Fibroblast of peridontal ligament (primary cell): ENCODE data around the gene NUP214.
"Not testable (repeated sequence)": the region's sequence is repeated elsewhere in the genome, so short reads cannot be mapped to it uniquely, and the experiment has no call there.

Experiments
- DNase-seq: peaks from one replicate; pipeline ENCODE4 v3.0.0-alpha.2; 2010; ENCODE audit errors: extremely low read depth

Gene NUP214

DNA sequence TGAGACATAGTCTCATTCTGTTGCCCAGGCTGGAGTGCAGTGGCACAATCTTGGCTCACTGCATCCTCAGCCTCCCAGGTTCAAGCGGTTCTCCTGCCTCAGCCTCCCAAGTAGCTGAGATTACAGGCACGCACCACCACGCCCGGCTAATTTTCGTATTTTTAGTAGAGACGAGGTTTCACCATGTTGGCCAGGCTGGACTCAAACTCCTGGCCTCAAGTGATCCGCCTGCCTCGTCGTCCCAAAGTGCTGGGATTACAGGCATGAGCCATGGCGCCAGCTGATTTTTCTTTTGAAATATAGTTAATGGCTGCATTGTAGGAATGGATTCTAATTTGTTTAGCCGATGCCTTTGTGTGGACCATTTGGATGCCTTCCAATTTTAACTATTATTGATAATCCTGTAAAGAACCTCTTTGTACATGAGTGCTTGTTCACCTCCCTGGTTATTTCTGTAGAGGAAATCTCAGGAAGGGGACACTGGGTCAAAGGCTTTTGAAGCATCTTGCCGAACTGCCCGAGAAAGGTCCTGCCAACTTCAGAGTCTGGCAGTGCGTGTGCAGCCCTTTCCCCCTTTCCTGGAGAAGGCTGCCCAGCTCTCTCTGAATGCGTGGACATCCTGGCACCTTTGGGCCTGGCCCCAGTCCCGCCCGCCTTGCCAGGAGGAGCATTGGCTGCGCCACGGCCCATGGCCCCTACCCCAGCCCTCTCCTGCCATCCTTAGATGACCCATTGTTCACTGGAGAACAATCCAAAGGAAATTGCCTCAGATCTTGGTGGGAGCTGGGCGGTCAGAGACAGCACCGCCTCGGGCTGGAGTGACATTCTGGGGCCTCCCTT, 8.9 kb upstream of the NUP214 start:
- DNase-seq: no peak

DNA sequence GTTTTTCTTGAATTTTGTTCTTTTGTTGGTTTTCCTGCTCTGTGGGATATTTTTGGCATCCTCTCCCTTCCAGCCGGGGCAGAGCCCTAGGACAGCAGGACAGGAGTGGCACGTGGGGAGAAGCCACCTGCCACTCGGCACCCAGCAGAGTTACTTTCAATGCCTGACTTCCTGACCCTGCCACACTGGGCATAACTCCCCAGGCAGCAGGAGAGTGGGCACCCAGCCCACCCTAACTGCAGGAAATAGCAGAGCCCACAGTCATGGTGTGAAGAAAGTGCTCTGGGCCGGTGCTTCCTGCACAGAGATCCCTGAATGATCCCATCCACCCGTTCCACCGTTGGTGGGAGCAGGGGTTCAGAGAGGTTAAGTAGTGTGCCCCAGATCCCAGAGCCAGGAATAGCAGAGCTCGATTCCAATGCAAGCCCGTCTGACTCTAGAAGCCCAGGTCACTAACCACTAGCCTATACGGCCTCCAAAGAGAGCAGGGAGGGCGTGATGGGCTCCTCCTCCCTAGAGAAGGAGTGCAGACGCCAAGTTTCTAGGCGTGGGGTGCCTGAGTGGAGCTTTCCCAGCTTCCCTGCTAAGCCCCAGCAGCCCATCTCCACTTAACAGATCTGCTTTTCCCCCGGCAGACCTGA, 8.1 kb upstream of the NUP214 start:
- no peak for DNase-seq

DNA sequence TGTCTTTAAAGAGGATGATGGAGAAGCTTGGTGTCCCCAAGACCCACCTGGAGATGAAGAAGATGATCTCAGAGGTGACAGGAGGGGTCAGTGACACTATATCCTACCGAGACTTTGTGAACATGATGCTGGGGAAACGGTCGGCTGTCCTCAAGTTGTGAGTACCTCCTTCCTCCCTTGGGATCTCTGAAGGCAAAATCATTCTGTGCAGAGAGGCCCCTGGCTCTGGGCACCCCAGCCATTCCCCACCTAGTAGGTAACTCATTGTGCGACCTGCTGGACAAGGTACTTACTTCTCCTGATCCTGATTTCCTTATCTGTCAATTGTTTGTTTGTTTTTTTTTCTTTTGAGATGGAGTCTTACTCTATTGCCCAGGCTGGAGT, 7.6 kb upstream of the NUP214 start:
- no peak for DNase-seq

DNA sequence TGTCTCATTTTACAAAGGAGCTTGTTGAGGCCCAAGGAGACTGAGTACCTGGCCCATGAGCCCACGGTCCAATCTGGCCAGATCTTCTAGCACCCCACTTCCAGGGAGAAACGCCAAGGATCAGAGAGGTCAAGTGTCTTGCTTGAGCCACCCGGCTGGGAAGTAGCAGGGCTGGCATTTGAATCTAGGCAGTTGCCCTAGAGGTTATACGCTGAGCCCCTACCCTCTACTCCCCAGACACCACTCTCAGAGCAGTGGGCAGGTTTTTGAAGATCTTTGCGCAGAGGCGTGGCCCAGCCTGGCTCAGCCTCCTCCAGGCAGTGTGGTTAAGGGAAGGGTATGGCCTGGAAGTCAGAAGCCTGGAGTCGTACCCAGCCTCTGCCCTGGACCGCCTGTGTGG, 5.8 kb upstream of the NUP214 start:
- no peak for DNase-seq

DNA sequence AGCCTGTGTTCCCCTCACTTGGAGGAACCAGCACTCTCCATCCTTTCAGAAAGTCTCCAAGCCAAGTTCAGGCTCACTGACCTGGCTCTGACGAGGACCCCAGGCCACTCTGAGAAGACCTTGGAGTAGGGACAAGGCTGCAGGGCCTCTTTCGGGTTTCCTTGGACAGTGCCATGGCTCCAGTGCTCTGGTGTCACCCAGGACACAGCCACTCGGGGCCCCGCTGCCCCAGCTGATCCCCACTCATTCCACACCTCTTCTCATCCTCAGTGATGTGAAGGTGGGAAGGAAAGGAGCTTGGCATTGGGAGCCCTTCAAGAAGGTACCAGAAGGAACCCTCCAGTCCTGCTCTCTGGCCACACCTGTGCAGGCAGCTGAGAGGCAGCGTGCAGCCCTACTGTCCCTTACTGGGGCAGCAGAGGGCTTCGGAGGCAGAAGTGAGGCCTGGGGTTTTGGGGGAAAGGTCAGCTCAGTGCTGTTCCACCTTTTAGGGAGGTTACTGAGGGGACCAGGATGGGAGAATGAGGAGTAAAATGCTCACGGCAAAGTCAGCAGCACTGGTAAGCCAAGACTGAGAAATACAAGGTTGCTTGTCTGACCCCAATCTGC, 4.7 kb upstream of the NUP214 start:
- DNase-seq: no peak

DNA sequence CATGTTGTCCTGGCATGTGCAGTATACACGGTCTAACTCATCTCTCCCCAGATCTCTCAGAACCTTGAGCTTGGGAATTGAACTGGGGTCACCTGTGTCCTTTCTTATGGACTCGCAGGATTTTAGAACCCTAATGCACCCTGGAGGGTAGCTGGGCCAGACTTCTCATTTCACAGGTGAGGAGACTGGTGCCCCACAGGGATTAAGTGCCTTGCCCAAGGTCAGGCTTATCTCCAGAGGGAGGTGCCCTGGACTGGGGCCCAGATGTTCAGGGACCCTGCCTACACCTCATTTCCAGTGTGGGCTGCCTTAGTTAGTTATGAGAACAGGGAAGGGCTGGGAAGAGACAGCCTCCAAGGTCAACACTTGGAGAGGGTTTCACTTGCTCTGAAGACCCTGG, 4.0 kb upstream of the NUP214 start:
- DNase-seq: no peak

DNA sequence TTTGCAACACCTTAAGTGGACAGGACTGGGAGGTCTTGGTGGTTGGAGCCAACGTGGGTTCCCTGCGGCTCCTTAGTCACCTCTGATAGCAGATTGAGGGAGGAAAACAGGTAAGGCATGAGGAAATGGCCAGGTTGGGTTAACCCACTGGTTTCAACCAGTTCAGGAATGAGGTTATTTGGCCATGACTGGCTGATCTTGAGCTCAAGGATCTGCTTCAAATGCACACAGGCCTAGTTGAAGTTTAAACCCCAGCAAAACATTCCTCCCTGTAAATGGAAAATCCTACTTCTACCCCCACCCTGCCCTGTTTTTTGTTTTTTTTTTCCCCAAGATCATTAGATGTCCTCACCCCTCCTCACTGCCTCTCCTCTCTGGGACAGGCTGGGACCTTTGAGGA, 3.2 kb upstream of the NUP214 start:
- no peak for DNase-seq

DNA sequence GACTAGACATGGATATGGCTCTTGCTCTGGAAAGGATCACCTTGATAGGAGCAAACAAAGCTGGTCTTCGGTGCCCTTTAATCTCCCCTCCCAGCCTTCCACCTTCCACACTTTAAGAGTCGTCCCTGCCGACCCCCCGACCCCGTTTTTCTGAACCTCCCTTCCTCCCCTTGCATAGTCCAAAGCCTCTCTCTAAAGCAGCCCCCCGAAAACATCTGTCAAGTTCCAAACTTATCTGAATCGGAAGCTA, 423 bp upstream of the NUP214 start:
- no peak for DNase-seq

DNA sequence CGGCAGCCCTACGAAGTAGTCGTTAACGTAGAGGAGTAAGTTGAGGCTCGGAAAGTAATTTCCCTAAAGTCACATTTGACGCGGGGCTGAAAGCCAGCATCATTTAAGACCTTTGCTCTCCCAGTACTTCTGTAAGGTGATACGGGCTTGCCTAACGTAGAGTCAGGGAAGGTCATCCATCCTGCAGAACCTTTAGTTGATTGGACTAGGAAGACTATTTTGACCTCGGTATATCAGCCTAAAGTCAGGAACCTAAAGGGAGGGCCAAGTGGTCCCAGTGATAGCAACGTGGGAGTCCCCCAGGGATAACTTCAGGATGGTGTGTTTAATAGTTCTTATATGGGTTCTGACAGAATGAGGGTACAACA, 657 bp downstream of the NUP214 start:
- DNase-seq: no peak

DNA sequence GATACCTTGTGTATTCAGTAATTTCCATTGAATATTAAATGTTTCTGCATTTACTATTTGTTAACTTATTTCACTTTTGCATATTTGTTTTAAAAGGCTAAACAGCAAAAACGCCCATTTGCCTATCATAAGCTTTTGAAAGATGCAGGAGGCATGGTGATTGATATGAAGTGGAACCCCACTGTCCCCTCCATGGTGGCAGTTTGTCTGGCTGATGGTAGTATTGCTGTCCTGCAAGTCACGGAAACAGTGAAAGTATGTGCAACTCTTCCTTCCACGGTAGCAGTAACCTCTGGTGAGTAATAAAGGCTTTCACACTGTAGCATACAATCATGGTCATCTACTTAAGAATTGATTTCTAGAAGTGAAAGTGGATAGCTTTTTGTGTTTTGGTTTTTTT, 3.8 kb downstream of the NUP214 start:
- DNase-seq: no peak

DNA sequence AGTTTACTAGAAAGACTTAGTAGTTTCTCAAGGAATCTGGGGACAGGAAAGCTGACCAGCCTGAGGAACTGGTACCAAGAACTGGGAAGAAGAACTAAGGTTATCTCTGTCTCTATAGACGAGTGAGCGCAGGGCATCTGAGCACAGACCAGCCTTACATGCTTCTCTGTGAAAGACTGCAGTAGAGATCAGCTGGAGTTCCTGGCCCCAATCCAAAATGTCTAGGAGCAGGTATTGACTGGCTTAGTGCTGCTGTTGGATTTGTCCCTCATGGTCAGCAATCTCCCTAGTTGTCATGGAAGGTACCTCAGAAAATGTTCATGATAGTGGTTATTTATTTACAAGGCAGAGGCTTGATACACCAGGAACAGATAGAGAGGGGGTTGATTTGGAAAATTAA, 13.3 kb downstream of the NUP214 start:
- no peak for DNase-seq

DNA sequence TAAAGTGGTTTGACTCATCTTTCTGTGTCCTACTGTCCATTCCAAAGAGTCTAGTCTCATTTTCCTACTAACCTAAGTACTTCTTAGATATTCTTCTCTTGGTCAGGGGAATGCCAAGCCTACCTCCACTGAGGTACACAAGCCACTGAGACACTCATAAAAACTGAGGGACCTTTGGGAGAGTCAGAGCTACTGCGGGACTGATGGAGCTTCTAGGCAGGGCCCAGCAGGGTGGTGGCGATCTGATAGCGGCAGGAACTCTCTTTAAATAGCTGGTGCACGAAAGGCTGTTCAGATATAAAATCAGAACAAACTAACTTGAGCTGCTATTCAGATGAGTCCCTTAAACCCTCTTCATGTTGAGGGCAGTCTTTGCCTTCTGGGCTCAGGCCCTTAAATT, 14.7 kb downstream of the NUP214 start:
- DNase-seq: no peak

DNA sequence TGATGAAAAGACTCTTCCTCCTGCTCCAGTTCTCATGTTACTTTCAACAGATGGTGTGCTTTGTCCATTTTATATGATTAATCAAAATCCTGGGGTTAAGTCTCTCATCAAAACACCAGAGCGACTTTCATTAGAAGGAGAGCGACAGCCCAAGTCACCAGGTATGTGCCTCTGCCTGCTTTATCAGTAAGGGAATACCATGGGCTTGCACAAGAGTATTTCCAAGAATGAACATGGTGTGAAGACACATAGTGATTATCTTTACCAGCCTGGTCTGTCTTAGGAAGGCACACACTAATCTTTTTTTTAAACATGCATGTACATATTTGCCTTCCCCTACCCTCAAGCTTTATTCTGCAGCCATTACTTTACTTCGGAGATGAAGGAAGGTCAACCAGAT, 15.2 kb downstream of the NUP214 start:
- no peak for DNase-seq

DNA sequence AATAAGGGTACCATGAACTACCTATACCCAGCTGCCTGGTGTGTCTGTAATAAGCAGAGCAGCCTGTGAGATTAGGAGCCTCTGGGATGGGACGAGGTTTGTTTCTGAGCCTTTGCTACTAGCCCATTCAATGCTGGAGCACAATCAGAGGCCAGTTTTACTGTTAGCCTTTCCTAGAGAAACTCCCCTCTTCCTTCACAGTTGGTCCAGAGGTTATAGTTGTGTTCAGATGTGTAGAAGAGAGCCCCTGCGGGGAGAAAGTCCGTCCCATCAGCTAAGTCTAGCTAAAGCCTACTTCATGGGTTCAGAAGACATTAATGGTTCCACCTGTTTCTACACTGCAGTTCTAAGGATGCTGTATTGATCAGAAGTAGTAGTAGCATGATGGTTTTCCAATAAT, 16.8 kb downstream of the NUP214 start:
- DNase-seq: no peak

DNA sequence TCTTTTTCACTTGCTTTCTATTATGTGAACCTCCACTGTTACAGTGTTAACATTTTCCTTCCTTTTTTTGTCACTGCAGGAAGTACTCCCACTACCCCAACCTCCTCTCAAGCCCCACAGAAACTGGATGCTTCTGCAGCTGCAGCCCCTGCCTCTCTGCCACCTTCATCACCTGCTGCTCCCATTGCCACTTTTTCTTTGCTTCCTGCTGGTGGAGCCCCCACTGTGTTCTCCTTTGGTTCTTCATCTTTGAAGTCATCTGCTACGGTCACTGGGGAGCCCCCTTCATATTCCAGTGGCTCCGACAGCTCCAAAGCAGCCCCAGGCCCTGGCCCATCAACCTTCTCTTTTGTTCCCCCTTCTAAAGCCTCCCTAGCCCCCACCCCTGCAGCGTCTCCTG, 18.8 kb downstream of the NUP214 start:
- no peak for DNase-seq

DNA sequence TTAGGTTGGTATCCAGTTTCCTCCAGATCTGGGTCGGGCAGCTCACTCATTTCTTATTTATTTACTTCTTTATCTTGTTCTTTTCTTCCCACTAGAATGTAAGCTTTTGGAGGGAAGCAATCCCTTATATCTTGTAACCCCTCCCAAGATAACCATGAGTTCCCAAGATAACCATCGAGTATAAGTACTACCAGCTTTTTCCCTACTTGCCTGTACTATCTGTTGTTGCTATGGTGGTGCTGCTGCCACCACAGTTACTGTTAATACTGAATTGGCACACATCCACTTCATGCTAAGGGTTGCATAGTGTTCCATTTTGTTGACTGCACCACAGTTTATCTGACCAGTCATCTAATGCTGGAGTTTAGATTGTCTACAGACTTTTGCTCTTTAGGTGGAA, 19.9 kb downstream of the NUP214 start:
- no peak for DNase-seq

DNA sequence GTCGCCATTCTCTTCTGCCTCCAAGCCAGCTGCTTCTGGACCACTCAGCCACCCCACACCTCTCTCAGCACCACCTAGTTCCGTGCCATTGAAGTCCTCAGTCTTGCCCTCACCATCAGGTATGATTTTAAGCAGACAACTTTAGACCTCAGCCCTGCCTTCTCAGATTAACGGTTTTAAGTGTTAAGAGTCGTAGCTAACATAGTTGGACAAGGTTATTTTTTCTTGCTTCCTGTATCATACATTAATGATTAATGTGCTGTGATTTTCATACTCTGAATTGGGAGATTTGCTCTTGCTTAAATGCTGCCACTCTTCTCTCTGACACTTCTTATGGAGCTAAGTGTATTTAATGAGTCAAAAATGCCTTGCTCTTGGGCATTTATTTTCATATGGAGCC, 20.8 kb downstream of the NUP214 start:
- no peak for DNase-seq

DNA sequence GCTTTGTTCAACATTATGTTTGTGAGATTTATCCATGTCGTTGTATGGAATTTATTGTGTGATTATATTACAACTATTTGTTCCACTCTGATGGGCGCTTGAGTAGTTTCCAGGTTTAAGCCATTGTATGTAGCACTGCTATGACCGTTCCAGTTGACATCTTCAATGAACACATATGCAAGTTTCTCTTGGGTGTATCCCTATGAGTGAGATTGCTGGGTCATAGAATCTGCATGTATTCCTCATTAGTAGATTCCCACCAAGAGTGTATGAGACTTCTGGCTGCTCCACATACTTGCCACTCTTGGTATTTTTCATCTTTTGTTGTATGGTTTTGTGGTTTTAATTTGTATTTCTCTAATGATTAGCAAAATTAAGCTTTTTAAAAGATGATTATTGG, 22.9 kb downstream of the NUP214 start:
- no peak for DNase-seq

DNA sequence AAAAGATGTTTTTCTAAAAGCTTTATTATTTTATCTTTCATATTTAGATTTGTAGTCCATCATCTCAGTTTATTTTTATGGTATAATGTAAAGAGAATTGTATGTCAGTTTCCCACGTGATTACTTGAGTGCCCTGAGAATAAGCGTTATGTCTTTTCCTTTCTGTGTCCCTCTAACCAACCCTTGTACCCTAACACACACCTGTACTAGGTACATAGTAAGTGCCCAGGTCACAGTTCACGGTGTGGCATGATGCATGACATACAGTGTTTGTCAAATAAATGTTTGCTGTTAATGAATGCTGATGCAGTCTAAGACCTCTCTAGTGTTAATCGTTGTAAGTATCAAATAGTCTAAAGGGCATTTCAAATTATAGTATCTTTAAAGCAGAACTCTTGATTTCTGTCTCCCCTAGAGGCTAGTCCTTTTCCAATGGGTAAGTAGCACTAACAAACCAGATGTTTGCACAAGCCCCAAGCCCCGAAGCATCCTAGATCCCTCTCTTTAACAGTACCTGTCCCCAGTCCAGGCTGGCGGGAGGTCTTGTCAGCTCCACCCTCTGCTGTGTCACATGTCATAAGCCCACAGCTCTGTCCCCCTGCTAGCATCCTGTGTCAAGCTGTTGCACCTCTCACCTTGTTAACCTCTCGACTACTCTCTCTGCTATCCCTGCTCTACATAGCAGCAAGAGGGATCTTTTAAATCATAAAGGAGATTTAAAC, 23.7 kb downstream of the NUP214 start:
- DNase-seq: no peak

DNA sequence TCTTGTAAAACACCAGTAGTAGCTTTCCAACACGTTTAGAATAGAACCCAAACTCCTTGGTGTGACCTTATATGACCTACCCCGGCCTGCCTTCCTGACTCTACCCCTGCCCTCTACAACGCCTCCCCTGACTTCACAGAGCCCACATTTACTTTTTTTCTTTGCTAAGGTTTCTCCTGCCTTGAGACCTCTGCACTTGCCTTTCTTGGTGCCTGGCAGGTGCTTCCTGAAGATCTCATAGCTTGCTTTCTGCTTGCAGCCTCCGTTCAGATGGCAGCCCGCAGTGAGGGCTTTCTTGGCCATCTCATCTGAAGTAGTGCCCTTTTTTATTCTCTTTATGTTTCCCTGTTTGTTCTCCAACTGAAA, 24.3 kb downstream of the NUP214 start:
- DNase-seq: no peak

DNA sequence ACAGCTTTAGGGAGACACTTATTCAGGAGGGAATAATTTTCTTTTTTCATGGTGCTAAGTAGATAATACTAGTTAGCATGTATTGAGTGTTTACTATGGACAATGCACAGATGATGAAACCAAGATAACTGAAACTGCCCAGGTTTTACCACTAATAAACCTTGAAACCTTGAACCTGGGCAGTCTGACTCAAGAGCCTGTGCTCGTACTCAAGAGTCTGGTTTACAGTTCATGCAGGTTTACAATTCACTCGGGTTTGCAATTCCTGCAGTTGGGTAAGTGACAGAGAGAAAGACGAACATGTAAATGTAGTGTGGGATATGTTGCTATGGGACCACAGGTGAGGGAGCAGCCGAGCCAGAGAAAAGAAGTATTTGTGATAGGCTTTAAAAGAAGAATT, 28.2 kb downstream of the NUP214 start:
- no peak for DNase-seq

DNA sequence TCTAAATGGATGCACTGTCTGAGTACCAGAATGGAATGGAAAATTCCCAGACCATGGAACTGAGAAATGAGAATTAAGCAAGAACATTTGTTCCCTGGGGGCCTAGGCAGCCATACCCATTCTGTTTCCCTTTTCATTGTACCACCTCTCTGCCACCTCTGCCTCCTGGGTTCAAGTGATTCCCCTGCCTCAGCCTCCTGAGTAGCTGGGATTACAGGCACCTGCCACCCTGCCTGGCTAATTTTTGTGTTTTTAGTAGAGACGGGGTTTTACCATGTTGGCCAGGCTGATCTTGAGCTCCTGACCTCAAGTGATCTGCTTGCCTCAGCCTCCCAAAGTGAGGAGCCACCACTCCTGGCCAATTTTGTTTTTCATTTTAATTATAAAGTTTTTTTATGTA, 33.3 kb downstream of the NUP214 start:
- DNase-seq: not testable (repeated sequence)
